Right lobe of liver (tissue), 6 donors: ENCODE results near the gene VPS8. TPM values are rescaled to one million over a fixed set of nuclear protein-coding genes. Genes with fewer than 3 reads are reported as not detected.

Source experiments
- ATAC-seq, 4 donors: fragments of 200-7000 bp; cut with Tn5 transposase; one replicate each; pipeline ENCODE4 v1.9.1; 2020; ENCODE audit warnings: mild to moderate bottlenecking in 4 of 4, moderate library complexity in 4 of 4
- DNase-seq, 3 donors: peaks; one replicate each; pipeline ENCODE4 v3.0.0-alpha.2; 2020
- H3K27ac ChIP-seq, 3 donors: fragments of 200-600 bp; one replicate each; pipeline ENCODE4 v1.8.0; 2022
- H3K27me3 ChIP-seq, 2 donors: fragments of 200-600 bp; one replicate each; pipeline ENCODE4 v1.8.0; 2022
- H3K36me3 ChIP-seq, 4 donors: fragments of 200-600 bp; sonication (generic) in 1 of 4; one replicate each; pipeline versions ENCODE4 v1.5.1 to v1.8.0; 2017 to 2022; ENCODE audit warnings: control low read depth in 1 of 4
- H3K4me1 ChIP-seq, 4 donors: fragments of 200-600 bp; sonication (generic) in 1 of 4; one replicate each; pipeline versions ENCODE4 v1.5.1 to v1.8.0; 2017 to 2022; ENCODE audit warnings: control low read depth in 1 of 4
- H3K4me3 ChIP-seq, 3 donors: fragments of 200-600 bp; one replicate each; pipeline ENCODE4 v1.8.0; 2022
- H3K9me3 ChIP-seq, 4 donors: fragments of 200-600 bp; sonication (generic) in 1 of 4; one replicate each; pipeline versions ENCODE4 v1.5.1 to v1.8.0; 2017 to 2022; ENCODE audit warnings: control low read depth in 1 of 4
- POLR2A ChIP-seq: fragments of 450-650 bp; IDR thresholded peaks from one replicate; pipeline ENCODE4 v1.6.1; 2017; ENCODE audit warnings: antibody characterized with exemption, mild to moderate bottlenecking
- WGBS: methylation state at CpG from one replicate; pipeline ENCODE4 v1.1.6; 2018; ENCODE audit warnings: low coverage, low lambda C conversion rate; ENCODE audit not compliant: insufficient coverage; ENCODE audit errors: missing lambda C conversion rate; 5-methylcytosine and 5-hydroxymethylcytosine counted together
- intact Hi-C, 2 donors: fragments of 100-400 bp; cut with DNase I; formaldehyde crosslinking; loops; one replicate each; pipeline versions ENCODE4 v1.11.2 to v1.14.1; 2022
- total RNA-seq, 6 experiments: library from RNA; depleted of rRNA in 2 of 6; stranded (reverse); fragments of >200 nt in 2 of 6; fragmentation: NEBNext Ultra II Directional in 3 of 6; extraction: Animal tissue kit (Norgen Biotek cat#: 25700) in 3 of 6; gene quantifications; one replicate each; pipeline versions ENCODE4 v1.1.0 to v1.2.4, GENCODE V29; 2016 to 2023
- TF ChIP-seq, protein P1 (sequence below), 4 donors: fragments of 200-600 bp in 3 of 4; fragments of 450-650 bp in 1 of 4; IDR thresholded peaks; one replicate each; pipeline versions ENCODE4 v1.5.1 to v1.8.0; 2016 to 2022; ENCODE audit warnings: antibody characterized with exemption in 4 of 4, mild to moderate bottlenecking in 2 of 4
- donor health status: DM: no; HTN: yes; CAD: no.
- donor health status: DM: no; HTN: no; CAD: no.
- donor health status: DM: no; HTN: no; CAD: no.
- donor health status: DM: no; HTN: yes; CAD: no.
- donor health status: DM: no; HTN: yes; CAD: no.

The VPS8 gene
- total RNA-seq, 6 experiments from 2014 or later = 20.4 to 24.5 (median 21.3) TPM

DNA sequence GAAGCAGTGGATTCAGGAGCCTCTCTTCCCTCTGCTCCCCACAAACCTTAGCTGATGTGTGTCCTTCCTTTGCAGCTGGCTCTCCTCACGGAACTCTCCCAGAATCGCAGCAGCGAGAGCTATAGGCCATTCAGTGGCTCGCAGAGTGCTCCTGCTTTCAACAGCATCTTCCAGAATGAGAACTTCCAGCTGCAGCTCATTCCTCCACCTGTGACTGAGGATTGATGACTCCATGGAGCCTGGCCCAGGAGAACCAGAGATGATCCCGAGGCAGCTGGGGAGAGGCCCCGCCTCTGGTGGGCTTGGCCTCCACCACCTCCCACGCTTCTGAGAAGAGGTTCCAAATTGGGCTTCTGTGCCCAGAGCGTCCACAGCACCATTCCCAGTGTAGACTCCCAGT, 239.8 kb downstream of the VPS8 start:
- 100% methylated on average over 5 of the region's 8 CpGs for WGBS
- Histone ChIP-seq H3K9me3 (no peaks in the 10 kb centered on the region), H3K4me1 (no peaks in the 10 kb centered on the region), H3K36me3 (peaks cover 0 to 22% (median 4%) of the 10 kb centered on the region in 4 donors), H3K27ac (no peak overlapping the region), H3K4me3 (no peak overlapping the region), H3K27me3 (no peaks in the 10 kb centered on the region)
- intact Hi-C loops = no loop called here
- DNase-seq (no peak), ATAC-seq (no peak)
- no peak for TF ChIP-seq POLR2A
- TF ChIP-seq, protein P1, sequence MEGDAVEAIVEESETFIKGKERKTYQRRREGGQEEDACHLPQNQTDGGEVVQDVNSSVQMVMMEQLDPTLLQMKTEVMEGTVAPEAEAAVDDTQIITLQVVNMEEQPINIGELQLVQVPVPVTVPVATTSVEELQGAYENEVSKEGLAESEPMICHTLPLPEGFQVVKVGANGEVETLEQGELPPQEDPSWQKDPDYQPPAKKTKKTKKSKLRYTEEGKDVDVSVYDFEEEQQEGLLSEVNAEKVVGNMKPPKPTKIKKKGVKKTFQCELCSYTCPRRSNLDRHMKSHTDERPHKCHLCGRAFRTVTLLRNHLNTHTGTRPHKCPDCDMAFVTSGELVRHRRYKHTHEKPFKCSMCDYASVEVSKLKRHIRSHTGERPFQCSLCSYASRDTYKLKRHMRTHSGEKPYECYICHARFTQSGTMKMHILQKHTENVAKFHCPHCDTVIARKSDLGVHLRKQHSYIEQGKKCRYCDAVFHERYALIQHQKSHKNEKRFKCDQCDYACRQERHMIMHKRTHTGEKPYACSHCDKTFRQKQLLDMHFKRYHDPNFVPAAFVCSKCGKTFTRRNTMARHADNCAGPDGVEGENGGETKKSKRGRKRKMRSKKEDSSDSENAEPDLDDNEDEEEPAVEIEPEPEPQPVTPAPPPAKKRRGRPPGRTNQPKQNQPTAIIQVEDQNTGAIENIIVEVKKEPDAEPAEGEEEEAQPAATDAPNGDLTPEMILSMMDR (IDR thresholded peaks at IDR 0.05) = no peak

DNA sequence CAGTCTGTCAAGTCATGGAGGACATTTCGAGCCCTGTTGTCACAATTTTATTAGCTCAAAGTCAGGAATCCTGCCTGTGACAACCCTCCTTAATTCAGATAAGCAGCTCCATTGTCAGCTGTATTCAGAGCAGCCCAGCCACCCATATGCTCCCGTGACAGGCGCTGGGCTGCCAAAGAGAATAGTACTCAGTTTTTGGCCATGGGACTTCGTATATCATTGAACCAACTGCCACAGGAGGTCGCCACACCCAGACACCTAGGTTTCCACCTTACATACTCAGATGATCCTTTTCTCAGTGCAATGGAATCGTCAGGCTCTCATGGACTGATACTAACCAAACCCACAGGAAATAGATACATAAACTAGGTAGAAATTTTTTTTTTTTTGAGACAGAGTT, 240.7 kb downstream of the VPS8 start:
- 89% methylated on average over 4 of the region's 6 CpGs for WGBS
- no peak for ATAC-seq

DNA sequence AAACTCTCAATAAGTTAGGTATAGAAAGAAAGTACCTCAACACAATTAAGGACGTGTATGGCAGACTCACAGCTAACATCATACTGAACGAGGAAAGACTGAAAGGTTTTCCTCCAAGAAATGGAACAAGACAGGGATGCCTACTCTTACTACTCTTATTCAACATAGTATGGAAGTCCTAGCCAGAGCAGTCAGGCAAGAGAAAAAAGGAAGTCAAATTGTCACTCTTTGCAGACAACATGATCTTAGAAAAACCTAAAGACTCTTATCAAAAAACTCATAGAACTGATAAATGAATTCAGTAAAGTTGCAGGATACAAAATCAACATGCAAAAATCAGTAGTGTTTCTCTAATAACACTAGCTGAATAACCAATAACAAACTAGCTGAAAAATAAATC, 244.9 kb downstream of the VPS8 start:
- Histone ChIP-seq H3K27ac (no peak overlapping the region), H3K36me3 (peaks cover 0 to 15% (median 2%) of the 10 kb centered on the region in 4 donors), H3K27me3 (no peaks in the 10 kb centered on the region), H3K4me1 (no peaks in the 10 kb centered on the region), H3K9me3 (no peaks in the 10 kb centered on the region), H3K4me3 (no peak overlapping the region)
- WGBS = 79% methylated on average over 2 of the region's 2 CpGs
- intact Hi-C loops = no loop called here
- ATAC-seq = no peak
- no peak for TF ChIP-seq POLR2A
- TF ChIP-seq, protein P1 (IDR thresholded peaks at IDR 0.05) = no peak
- DNase-seq = no peak

More for the DNA sequence above, 240.7 kb downstream of the VPS8 start:
- TF ChIP-seq POLR2A = no peak
- TF ChIP-seq, protein P1 (IDR thresholded peaks at IDR 0.05) = no peak
- Histone ChIP-seq H3K9me3 (no peaks in the 10 kb centered on the region), H3K36me3 (peaks cover 0 to 22% (median 4%) of the 10 kb centered on the region in 4 donors), H3K27me3 (no peaks in the 10 kb centered on the region), H3K27ac (no peak overlapping the region), H3K4me3 (no peak overlapping the region), H3K4me1 (no peaks in the 10 kb centered on the region)
- no peak for DNase-seq
- intact Hi-C loops = no loop called here

DNA sequence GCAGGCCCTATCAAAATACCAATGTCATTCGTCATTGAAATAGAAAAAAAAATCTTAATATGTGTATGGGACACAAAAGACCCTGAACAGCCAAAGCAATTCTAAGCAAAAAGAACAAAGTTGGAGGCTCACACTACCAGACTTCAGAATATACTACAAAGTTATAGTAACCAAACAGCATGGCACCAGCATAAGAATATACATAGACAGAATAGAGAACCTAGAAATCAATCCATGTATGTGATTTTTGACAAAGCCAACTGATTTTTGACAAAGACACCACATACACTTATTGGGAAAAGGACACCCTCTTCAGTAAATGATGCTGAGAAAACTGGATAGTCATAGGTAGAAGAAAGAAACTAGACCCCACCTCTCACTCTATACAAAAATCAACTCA, 245.9 kb downstream of the VPS8 start:
- H3K36me3 ChIP-seq = peaks cover 0 to 5% (median 2%) of the 10 kb centered on the region in 4 donors

More for the DNA sequence above, 245.9 kb downstream of the VPS8 start:
- H3K4me3 ChIP-seq = no peak overlapping the region
- H3K27me3 ChIP-seq = no peaks in the 10 kb centered on the region
- 100% methylated on average over 1 of the region's 1 CpG for WGBS
- H3K4me1 ChIP-seq = no peaks in the 10 kb centered on the region
- no peaks in the 10 kb centered on the region for H3K9me3 ChIP-seq
- intact Hi-C loops = no loop called here
- ATAC-seq (no peak), DNase-seq (no peak)
- no peak overlapping the region for H3K27ac ChIP-seq
- TF ChIP-seq, protein P1 (IDR thresholded peaks at IDR 0.05) = no peak
- TF ChIP-seq POLR2A = no peak
